NCI-H1092 treated with DMSO at 0.1 percent for 48 hours (cell line): ENCODE data around the gene CIC.

Experiments
- DNase-seq: peaks from one replicate; lab custom pipeline; 2025; lab: John Stamatoyannopoulos, UW

CIC gene

DNA sequence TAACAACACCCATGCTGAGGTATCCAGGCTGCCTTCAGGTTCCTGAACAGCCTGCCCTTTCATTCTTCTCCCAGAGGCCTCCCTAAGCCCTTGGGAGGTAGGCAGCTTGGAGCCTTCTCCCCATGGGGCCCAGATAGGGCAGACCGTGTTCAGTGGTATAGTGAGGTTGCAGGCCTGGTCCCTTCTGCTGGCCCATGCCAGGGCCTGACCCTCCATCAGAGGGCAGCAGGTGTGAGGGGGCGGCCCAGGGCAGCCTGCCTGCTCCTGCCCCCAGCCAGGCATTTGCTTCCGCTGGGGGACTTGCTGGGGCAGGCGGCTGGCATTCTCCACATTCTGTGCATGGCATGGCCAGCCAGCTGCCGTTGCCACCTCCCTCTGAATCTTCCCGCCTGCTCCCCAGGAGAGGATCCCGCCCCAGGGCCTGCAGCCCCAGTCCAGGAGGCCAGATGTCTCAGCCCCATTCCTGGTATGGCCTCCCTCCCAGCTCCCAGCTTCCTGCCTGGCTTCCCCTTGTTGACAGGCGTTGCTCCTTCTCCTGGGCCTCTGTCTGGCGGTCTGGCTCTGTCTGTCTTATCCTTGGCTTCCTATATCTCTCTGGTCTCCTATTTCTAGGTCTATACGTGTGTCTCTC lies 8.9 kb downstream of the CIC start:
- DNase-seq = no peak

GRCh38 chr19:42278452-42279154 lies 9.6 kb downstream of the CIC start:
- DNase-seq = no peak

DNA sequence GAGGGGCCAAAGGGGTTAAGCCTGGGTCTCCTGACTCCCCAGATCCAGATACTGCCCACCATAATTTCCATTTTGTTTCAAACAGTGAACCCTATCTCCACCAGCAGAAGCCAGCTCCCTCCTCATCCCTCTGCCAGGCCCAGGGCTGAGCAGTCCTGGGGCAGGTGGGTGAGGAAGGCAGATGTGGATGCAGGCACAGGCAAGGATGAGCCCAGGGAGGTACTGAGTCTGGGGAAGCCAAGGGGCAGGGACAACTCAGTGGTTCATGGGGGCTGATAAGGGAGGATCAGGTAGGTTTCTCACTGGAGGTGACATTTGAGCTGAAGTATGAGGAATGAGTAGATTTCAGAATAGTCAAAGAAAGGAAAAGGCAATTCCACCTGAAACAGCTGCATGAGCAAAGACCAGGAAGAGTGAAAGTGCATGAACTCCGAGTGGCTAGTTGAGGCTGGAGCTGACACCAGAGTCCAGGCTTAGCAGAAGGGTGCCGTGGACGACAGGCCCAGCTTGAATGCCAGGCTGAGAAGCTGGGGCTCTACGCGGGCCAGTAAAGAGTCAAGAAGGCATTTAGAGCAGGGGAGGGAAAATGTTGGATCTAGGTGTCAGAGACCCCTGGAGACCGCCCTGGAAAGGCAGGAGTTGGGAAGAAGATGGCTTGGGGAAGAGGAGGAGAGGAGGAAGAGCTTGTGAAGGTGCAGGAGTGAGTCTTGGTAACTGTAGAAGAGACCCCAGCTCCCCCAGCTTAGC lies 10.3 kb downstream of the CIC start:
- no peak for DNase-seq

DNA sequence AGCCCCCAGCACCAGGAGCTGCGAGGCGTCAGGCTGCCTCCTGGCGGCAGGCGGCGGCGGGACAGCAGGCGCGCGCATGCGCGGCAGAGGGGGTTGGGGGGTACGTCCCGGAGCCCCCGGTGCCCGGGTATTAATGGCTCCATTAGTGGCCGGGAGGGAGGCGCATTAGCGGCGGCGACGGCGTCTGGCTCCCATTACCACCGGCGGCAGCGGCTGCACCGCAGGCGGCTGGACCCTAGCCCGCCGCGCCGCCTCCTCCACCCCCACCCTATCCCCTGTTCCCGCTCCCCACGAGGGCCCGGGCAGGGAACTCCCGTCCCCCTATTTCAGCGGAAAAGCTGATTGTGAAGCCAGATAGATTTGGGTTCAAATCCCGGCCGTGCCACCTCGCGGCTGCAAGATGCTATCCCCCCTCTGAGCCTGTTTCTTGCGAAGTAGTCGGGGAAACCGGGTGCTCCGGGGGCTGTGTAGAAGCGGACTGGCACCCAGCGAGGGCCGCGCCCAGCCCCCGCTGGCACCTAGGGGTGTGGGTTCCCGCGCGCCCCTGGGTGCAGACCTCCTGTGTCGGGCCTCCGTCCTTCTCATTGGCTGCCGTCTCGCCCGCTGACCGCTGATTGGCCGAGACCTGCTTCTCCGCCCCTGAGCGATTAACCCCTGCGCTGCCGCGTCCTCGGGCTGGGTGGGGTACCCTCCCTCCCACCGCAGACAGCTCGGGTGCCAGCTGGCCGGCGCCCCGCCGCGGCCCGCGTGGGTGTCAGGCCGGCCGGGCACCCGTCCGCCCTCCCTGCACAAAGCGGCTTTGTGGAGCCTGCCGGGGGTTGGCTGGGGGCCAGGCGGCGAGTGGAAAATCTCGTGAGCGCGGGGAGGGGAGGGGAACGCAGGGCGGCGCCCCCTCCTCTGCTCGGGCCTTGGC lies 11.1 kb downstream of the CIC start:
- peak; percentile 90 for DNase-seq

DNA sequence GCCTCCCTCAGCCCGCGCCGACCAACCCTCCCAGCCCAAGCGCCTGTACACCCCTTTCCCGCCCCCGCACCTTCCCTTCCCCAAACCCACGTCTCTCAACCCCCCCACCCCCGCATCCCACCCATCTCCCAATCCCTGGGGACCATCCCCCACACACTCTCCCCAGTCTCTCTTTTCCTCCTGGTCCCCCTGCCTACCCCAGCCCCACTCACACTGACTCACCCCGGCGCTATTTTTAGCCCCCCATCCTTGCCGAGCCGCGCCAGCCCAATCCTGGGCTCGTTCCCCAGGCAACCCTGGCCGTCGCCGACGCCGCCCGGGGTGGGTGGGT lies 11.7 kb downstream of the CIC start:
- DNase-seq = no peak

DNA sequence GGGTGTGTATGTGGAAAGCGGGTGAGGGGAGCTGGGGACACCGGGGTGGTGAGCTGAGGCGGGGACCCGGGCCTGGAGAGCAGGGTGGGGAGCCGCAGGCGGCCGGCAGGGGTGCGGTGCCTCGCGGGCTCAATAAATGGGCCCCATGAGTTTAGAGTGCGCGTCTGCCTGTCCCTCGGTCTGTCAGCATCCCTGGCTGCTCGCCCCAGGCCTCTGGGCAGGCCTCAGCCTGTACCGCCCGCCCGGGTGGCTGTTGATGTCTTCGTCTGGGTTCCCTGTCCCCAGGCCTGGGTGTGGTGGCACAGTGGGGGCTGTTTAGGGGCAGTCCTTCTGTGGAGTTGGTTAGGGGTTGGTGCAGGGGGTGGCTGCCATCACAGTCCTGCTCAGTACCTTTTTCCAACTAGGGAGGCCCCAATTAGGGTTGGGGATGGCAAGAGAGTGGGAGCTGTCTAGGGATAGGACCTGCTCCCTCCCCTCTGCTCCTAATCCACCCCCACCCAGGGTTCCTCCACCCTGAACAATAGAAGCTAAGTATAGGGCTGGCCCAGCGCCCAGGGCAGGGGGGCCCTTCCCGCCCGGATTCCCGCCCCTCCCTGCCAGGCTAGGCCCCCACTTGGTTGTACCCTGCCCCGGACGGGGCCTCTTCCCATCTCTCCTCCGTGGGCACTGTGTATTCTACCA lies 12.2 kb downstream of the CIC start:
- DNase-seq = peak; percentile 60

GRCh38 chr19:42281827-42282762 lies 13.0 kb downstream of the CIC start:
- peak; percentile 50 for DNase-seq

GRCh38 chr19:42282819-42283187 lies 13.8 kb downstream of the CIC start:
- no peak for DNase-seq

DNA sequence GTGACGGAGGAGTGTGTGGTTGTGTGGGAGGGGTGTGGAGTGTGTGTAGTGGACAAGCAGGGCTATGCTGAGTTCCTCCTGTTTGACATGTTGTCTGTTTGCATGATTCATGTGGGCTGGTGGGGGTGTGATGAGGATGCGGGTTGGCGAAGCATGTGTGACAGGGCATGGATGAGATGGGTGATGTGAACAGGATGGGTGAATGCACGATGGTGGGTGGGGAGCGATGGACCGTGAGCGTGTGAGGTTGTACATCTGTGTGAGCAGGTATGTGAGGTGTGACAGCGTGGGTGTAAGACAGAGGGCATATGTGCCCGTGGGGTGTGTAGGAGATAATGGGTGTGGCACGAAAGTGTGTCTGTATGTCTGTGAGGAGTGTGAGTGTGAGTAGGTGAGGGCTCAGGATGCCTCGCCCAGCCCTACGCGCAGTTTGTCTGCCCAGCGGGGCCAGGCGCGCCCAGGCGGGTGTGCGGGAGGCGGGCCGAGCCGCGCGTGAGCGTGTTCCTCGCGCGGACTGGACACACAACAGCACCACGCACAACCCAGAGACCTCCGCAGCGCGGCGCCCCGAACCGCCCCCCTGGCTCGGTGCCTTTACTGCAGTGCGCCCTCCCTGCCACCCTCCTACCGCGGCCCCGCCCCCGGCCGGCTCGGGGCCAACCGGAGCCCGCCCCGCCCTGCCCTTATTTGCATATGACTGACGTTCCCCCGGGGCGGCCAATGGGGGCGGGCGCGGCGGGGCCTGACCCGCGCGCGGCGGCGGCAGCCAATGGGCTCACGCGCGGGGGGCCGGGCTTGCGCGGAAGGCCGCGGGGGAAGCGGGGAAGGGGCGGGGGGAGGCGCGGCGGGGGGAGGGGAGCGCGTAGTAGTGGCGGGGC lies 14.4 kb downstream of the CIC start:
- peak; percentile 88 for DNase-seq

GRCh38 chr19:42284066-42284501 lies 15.0 kb downstream of the CIC start:
- peak; percentile 55 for DNase-seq

DNA sequence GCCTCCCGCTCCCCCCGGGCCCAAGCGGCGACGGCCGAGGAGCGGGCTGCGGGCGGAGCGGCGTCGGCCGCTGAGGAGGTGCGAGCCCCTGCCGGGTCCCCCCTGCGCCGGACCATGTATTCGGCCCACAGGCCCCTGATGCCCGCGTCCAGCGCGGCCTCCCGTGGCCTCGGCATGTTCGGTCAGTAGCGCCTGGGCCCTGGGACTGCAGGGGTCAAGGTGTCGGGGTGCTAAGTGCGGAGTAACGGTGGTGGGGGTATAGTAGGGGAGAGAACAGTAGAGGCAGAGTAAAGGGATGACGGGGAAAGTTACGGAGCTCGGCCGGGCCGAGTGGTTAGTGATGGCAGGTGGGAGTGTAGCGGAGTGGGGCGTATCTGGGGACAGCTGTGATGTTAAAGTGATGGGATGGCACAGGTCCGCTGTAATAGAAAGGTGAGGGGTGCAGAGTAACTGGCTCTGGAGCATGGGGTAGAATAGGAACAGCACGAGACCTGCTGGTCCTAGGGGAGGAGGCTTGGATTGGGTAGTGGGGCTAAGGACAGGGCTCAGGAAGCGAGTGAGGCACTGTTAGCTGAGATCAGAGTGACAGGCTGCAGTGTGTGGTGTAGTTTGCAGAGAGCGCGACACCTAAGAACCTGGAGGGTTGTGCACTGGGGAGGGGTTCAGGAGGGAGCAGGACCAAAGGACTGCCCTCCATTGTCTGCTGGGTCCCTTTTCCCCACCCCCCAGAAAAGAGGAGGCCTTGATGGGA lies 15.7 kb downstream of the CIC start:
- peak; percentile 8 for DNase-seq

GRCh38 chr19:42285541-42285941 lies 16.5 kb downstream of the CIC start:
- DNase-seq = no peak

DNA sequence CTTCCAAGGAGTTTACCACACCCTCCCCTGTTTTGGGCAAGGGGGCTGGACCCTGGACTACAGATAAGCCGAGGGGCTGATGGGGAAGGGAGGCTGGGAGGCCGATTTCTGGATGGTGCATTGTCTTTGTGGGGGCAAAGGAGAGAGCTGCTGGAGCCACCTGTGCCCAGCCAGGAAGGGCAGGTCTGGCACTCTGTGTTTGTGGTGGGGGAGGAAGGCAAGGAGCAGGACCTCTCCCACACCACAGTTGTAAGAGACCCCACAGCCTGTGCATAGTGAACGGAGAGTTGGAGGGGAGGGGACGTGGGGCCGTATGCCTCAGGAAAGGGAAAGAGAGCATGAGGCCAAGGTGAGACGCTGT lies 16.9 kb downstream of the CIC start:
- DNase-seq = no peak

- no peak for DNase-seq
Observed at GRCh38 chr19:42286349-42287016, 17.4 kb downstream of the CIC start.

DNA sequence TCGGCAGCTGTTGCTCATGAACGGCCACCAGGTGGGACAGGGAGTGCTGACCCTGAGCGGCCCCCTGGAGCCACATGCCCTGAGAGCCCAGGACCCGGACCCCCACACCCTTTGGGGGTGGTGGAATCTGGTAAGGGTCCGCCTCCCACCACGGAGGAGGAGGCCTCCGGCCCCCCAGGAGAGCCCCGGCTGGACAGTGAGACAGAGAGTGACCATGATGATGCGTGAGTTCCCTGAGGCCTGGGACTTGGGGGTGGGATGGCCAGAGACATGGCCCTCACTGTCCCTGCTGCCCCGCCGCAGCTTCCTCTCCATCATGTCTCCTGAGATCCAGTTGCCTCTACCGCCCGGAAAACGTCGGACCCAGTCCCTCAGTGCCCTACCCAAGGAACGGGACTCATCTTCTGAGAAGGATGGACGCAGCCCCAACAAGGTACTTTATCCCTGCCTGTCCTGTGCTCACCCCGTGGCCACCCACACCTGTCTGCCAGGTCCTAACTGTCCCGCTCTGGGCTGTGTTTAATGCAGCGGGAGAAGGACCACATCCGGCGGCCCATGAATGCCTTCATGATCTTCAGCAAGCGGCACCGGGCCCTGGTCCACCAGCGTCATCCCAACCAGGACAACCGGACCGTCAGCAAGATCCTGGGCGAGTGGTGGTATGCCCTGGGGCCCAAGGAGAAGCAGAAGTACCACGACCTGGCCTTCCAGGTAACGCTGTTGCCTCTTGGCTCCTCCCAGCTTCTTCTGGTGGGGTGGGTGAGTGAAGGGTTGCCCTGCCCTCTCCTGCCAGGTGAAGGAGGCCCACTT lies 18.2 kb downstream of the CIC start:
- no peak for DNase-seq

GRCh38 chr19:42287827-42288107 lies 18.7 kb downstream of the CIC start:
- DNase-seq = no peak

GRCh38 chr19:42288387-42288786 lies 19.3 kb downstream of the CIC start:
- DNase-seq = no peak
